DMS 273 (cell line): Measurements from ENCODE around the gene GART.
"Not testable (repeated sequence)": the region's sequence is repeated elsewhere in the genome, so short reads cannot be mapped to it uniquely, and the experiment has no call there.

ENCODE experiments used
- DNase-seq: peaks from one replicate; lab custom pipeline; 2025; ENCODE audit not compliant: unreplicated experiment; lab: John Stamatoyannopoulos, UW

The GART gene

DNA sequence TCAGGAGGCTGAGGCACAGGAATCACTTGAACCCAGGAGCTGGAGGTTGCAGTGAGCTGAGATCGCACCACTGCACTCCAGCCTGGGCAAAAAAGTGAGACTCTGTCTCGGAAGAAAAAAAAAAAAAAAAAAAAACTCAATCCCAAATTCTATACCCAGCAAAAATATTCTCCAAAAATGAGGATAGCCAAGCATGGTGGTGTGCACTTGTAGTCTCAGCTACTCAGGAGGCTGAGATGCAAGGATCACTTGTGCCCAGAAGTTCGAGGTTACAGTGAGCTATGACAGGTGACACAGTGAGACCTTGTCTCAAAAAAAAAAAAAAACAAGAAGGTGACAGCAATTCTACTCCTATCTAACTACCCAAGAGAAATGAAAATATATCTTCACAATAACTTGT, 68.6 kb downstream of the GART start:
- no peak for DNase-seq

DNA sequence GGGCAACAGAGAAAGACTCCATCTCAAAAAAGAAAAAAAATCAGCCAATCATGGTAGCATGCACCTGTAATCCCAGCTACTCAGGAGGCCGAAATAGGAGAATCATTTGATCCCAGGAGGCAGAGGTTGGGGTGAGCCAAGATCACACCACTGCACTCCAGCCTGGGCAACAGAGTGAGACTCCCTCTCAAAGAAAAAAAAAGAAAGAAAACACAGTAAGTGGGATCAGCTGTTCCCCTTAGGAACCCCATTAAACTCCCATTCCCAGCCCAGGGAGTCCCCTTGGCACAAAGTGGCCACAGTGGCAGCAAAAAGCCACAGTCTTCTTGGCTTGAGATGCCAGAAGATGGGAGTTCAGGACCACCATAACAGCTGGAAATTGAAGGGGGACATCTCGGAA, 71.2 kb downstream of the GART start:
- DNase-seq, result no peak

DNA sequence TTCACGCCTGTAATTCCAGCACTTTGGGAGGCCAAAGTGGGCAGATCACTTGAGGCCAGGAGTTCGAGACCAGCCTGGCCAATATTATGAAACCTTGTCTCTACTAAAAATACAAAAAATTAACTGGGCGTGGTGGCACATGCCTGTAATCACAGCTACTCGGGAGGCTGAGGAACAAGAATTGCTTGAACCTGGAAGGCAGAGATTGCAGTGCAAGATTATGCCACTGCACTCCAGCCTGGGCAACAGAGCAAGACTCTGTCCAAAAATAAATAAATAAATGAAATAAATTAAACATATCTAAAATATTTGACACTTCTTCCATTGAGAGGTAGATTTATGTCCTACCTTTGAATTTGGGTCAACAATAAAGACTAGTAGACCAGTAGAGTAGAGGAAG, 72.7 kb downstream of the GART start:
- DNase-seq, result not testable (repeated sequence)

DNA sequence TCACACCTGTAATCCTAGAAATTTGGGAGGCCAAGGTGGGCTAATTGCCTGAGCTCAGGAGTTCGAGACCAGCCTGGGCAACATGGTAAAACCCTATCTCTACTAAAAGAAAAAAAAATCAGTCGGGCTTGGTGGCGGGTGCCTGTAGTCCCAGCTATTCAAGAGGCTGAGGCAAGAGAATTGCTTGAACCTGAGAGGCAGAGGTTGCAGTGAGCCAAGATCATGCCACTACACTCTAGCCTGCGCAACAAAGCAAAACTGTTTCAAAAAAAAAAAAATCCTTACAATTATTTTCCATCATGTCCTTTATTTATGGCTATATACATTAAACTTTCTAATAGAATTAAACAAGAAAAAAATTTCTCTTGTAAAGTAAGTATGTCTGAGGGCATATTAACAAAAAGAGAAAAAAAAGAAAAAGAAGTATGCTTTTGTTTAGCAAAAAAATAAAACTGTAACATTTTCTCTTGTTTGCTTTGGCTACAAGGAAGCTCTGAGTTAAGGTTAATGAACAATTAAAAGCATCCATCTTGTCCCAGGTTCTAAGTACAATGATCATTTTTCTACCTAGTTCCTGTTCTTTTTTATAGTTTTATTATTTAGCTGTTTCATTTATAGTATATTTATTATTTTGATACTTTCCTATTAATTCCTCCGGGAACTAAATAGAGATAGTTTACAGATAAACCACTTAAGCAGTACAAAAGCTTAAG, 80.2 kb downstream of the GART start:
- DNase-seq, result no peak

DNA sequence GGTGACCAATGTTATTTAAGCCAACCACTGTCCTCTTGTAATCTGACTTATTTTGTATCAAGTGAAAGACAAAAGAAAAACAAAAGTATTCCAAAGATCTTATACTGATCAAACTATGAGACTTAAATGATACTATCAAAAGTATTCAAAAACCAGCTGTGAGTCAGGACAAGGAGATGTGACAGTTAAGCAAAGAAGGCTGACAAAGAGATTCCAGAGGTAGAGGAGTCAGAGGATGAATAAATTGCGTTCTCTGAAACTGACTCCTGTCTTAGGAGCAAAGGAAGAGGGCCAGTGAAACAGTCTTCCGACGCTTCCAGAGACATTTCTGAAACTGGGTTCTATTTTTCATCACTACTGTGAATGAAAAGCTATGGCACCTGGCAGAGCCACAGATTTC, 83.1 kb downstream of the GART start:
- no peak for DNase-seq

DNA sequence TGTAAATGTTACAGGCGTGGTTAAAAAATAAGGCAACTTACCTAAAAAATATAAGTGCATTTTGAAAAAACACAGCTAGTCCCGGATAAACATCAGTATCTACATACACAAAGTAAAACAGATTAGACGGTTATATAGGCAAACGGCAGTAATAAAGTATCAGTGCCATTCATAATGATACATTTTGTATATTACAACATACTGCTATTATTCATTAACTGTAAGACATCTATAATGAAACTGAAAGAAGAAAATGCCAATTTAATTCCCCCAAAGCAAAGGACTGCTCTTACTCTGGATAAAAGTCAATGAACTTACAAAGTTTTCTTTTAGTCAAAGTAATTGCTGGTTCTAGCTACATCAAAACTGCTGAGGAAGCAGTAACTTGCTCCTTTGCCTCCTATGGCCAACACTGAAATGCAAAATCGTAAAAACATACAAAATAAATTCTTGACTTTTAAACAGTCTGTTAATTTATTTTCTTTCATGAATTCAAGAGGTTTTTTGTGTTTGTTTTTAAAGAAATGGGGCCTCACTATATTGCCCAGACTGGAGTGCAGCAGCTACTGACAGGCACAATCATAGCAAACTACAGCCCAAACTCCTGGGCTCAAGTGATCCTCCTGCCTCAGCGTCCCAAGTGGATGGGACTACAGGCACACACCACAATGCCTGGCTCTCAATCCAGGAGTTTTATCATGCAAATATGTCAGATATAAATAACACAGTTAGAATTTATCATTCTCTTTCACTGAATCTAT, 86.1 kb downstream of the GART start:
- no peak for DNase-seq
